Upper lobe of left lung (tissue), 6 donors: ENCODE results near the gene ILDR2. TPM values are rescaled to one million over a fixed set of nuclear protein-coding genes. Genes with fewer than 3 reads are reported as not detected.

Experiments
- ATAC-seq, 2 donors: fragments of 200-7000 bp; cut with Tn5 transposase; one replicate each; pipeline ENCODE4 v1.9.1; 2022; ENCODE audit warnings: mild to moderate bottlenecking in 2 of 2, moderate library complexity in 2 of 2; ENCODE audit not compliant: low FRiP score in 2 of 2
- DNase-seq, 2 donors: peaks; one replicate each; pipeline ENCODE4 v3.0.0-alpha.2; 2019 to 2020
- H3K27ac ChIP-seq, 4 donors: fragments of 200-600 bp; sonication (generic); one replicate each; pipeline ENCODE4 v1.5.1; 2016 to 2019
- H3K27me3 ChIP-seq, 4 donors: fragments of 200-600 bp; sonication (generic); one replicate each; pipeline ENCODE4 v1.5.1; 2017 to 2019
- H3K36me3 ChIP-seq, 4 donors: fragments of 200-600 bp; sonication (generic); one replicate each; pipeline ENCODE4 v1.5.1; 2016 to 2019
- H3K4me1 ChIP-seq, 4 donors: fragments of 200-600 bp; sonication (generic); one replicate each; pipeline ENCODE4 v1.5.1; 2018 to 2019
- H3K4me3 ChIP-seq, 4 donors: fragments of 200-600 bp; sonication (generic); one replicate each; pipeline ENCODE4 v1.5.1; 2017 to 2019; ENCODE audit warnings: mild to moderate bottlenecking in 2 of 4, moderate library complexity in 1 of 4
- H3K9me3 ChIP-seq, 4 donors: fragments of 200-600 bp; sonication (generic); one replicate each; pipeline ENCODE4 v1.5.1; 2018 to 2019
- CTCF ChIP-seq, 6 experiments: fragments of 450-650 bp in 4 of 6; fragments of 200-600 bp in 2 of 6; sonication (generic) in 2 of 6; IDR thresholded peaks; one replicate each; pipeline ENCODE4 v1.5.1; 2016 to 2019; ENCODE audit warnings: antibody characterized with exemption in 6 of 6
- EP300 ChIP-seq, 4 donors: sonication (generic); formaldehyde crosslinking; IDR thresholded peaks; one replicate each; pipeline ENCODE4 v1.5.1; 2017; ENCODE audit warnings: antibody characterized with exemption in 4 of 4, control low read depth in 2 of 4
- POLR2A ChIP-seq, 4 donors: fragments of 450-650 bp; IDR thresholded peaks; one replicate each; pipeline ENCODE4 v1.5.1; 2016 to 2017; ENCODE audit warnings: antibody characterized with exemption in 4 of 4, mild to moderate bottlenecking in 2 of 4
- POLR2AphosphoS5 ChIP-seq, 2 donors: sonication (generic); formaldehyde crosslinking; IDR thresholded peaks; one replicate each; pipeline ENCODE4 v1.5.1; 2017; ENCODE audit warnings: antibody characterized with exemption in 2 of 2
- WGBS, 2 donors: methylation state at CpG; one replicate each; pipeline ENCODE4 v1.1.5; 2017 to 2018; 5-methylcytosine and 5-hydroxymethylcytosine counted together
- total RNA-seq, 6 donors: library from RNA; depleted of rRNA in 4 of 6; stranded (reverse); fragments of >200 nt in 4 of 6; gene quantifications; one replicate each; pipeline versions ENCODE4 v1.1.0 to v1.2.1, GENCODE V29; 2016 to 2021
- donor health status: DM: no; HTN: no; CAD: no; lungs with moderate emphysema.
- donor health status: DM: no; HTN: yes; CAD: no; lungs with severe emphysema.

ILDR2 gene
- total RNA-seq, 6 donors from 2014 or later: under 0.01 to 3.3 (median 0.84) TPM

GRCh38 chr1:166956057-166956850 is 19.1 kb downstream of the ILDR2 start:
- Histone ChIP-seq H3K4me1 (no peaks in the 10 kb centered on the region), H3K27ac (no peak overlapping the region), H3K27me3 (no peaks in the 10 kb centered on the region), H3K4me3 (no peak overlapping the region), H3K36me3 (no peaks in the 10 kb centered on the region), H3K9me3 (no peaks in the 10 kb centered on the region)
- 92 to 97% methylated on average over 2 of the region's 2 CpGs for WGBS, 2 donors
- DNase-seq: no peak
- ATAC-seq: no peak
- TF ChIP-seq POLR2A (IDR thresholded peaks at IDR 0.05) (no peak), EP300 (IDR thresholded peaks at IDR 0.05) (no peak), POLR2AphosphoS5 (IDR thresholded peaks at IDR 0.05) (no peak), CTCF (IDR thresholded peaks at IDR 0.05) (no peak)

GRCh38 chr1:166953491-166953890 is 21.8 kb downstream of the ILDR2 start:
- Histone ChIP-seq H3K9me3 (no peaks in the 10 kb centered on the region), H3K4me3 (no peak overlapping the region), H3K36me3 (no peaks in the 10 kb centered on the region), H3K27me3 (no peaks in the 10 kb centered on the region), H3K4me1 (no peaks in the 10 kb centered on the region), H3K27ac (no peak overlapping the region)
- TF ChIP-seq CTCF (IDR thresholded peaks at IDR 0.05) (no peak), POLR2AphosphoS5 (IDR thresholded peaks at IDR 0.05) (no peak), POLR2A (IDR thresholded peaks at IDR 0.05) (no peak), EP300 (IDR thresholded peaks at IDR 0.05) (no peak)
- ATAC-seq (no peak), DNase-seq (no peak)

- H3K4me1 ChIP-seq: peaks cover 0 to 9% (median 5%) of the 10 kb centered on the region in 4 donors
- H3K9me3 ChIP-seq: no peaks in the 10 kb centered on the region
- H3K27ac ChIP-seq: peak overlapping the region in 1 of 4 donors; percentile 38
- 50 to 62% methylated on average over 4 of the region's 4 CpGs for WGBS, 2 donors
- TF ChIP-seq POLR2AphosphoS5 (IDR thresholded peaks at IDR 0.05) (no peak), EP300 (IDR thresholded peaks at IDR 0.05) (no peak), CTCF (IDR thresholded peaks at IDR 0.05) (no peak), POLR2A (IDR thresholded peaks at IDR 0.05) (no peak)
- no peaks in the 10 kb centered on the region for H3K36me3 ChIP-seq
- ATAC-seq (no peak), DNase-seq (no peak)
- H3K27me3 ChIP-seq: peaks cover 0 to 3% (median 1%) of the 10 kb centered on the region in 4 donors
- no peak overlapping the region for H3K4me3 ChIP-seq
These were observed 23.2 kb downstream of the ILDR2 start for GRCh38 chr1:166952002-166952746.

- TF ChIP-seq POLR2AphosphoS5 (IDR thresholded peaks at IDR 0.05): no peak
- no peak for TF ChIP-seq CTCF (IDR thresholded peaks at IDR 0.05)
- TF ChIP-seq EP300 (IDR thresholded peaks at IDR 0.05): no peak
- no peak for TF ChIP-seq POLR2A (IDR thresholded peaks at IDR 0.05)
- Histone ChIP-seq H3K4me1 (peaks cover 0 to 11% (median 5%) of the 10 kb centered on the region in 4 donors), H3K4me3 (no peak overlapping the region), H3K9me3 (no peaks in the 10 kb centered on the region), H3K27me3 (peaks cover 0 to 6% (median 2%) of the 10 kb centered on the region in 4 donors), H3K27ac (no peak overlapping the region), H3K36me3 (no peaks in the 10 kb centered on the region)
- ATAC-seq (no peak), DNase-seq (no peak)
- 87 to 89% methylated on average over 2 of the region's 2 CpGs for WGBS, 2 donors
These were observed 24.3 kb downstream of the ILDR2 start for GRCh38 chr1:166951050-166951449.
